Activated CD4-positive, alpha-beta T cell treated with anti-CD3 and anti-CD28 coated beads for 48 hours (primary cell): Measurements from ENCODE around the gene EYS.
"Not testable (repeated sequence)": the region's sequence is repeated elsewhere in the genome, so short reads cannot be mapped to it uniquely, and the experiment has no call there.

Experiments
- DNase-seq: peaks from one replicate; pipeline ENCODE4 v3.0.0-alpha.2; 2020

Gene EYS

GRCh38 chr6:64083261-64083660, 1623.8 kb downstream of the EYS start:
- DNase-seq, result no peak

GRCh38 chr6:64081453-64081852, 1625.6 kb downstream of the EYS start:
- no peak for DNase-seq

DNA sequence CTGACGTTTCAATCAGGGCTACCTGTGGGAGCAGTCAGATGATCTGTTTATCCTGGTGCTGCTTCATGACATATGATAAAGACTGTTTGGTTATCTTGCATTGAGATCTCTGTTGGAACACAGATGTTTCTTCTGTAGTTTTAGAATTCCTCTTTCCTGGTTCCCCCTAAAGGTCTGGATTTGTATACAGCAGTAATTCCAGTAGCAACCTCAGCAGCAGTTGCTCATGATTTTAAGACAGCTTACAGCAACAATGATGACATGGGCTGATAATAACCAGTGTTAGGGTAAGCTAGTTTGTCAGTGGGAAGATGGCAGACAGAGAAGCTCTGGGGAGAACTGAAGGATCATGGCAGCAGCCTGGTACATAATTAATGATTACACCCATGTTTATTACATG, 1632.0 kb downstream of the EYS start:
- DNase-seq, result no peak

DNA sequence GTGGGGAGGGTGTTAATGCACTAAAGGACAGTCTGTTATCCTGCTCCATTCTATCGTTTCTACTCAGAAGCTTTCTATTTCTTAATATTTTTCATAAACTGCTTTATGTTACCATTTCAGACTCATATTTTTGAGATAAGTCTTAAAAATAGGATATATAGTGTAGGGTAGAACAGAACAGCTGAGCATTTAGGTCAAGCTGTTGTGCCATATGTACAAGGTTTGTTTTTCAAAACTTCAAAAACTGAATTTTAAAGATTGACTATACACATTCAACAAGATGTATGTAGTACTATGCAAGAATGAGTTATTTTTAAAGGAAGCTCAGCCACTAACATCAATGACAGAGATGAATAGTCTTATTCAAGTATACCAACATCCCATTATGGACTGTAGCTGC, 1634.3 kb downstream of the EYS start:
- DNase-seq, result no peak

DNA sequence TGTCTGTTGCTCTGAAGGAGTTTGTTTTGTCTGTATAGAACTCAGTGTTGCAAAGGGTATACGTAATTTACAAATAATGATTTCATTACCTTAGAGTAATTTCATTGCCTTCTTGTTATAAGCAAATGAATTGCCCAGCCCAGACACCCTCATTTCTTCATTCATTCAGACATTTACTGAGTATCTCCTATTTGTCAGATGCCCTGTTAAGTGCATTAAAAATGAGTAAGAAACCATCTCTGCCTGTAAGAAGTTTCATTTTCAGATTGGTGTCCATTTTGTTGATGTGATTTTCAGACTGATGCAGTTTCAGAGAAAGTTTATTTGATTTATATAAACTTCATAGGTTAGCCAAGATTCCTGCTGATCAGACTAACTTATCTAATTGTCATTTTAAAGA, 1642.1 kb downstream of the EYS start:
- no peak for DNase-seq

GRCh38 chr6:64062960-64063683, 1643.9 kb downstream of the EYS start:
- no peak for DNase-seq

DNA sequence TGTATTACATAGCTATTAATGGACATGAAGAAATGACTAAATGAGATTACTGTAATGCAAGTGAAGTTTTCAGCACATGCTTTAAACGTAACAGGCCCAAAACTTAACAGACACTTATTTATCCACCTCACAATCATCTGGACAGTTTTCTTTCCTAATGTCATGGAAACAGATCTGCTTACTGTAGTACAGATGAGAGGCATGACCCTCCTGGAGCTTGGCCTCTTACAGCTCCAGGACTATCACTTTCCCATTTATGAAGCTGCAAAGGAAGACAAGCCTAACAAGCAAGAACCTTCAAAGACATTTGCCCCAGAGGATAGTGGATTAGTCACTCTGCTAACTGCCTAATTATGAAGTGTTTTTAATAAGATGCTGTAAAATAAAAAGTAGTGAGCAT, 1652.2 kb downstream of the EYS start:
- DNase-seq, result no peak

GRCh38 chr6:64050590-64050989, 1656.4 kb downstream of the EYS start:
- no peak for DNase-seq

DNA sequence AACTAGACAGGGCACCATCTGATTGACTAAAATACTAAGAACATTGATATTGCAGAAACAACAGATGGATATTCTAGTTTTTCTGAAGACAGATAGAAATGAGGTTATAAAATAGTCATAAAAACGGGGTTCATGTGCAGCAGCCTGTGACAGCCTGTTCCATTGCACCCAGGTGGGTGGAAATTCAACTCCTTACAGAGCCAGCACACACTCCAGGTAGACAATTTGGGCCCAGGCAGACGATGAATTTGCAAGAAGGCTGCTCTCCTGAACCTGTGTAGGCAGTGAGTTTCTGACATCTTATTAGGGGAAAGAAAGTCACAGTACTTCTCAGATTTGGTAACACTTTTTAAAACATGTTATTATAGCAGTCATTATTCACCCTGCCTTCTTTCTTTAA, 1657.3 kb downstream of the EYS start:
- no peak for DNase-seq

GRCh38 chr6:64046746-64047208, 1660.2 kb downstream of the EYS start:
- DNase-seq, result no peak

GRCh38 chr6:64041373-64041772, 1665.7 kb downstream of the EYS start:
- no peak for DNase-seq

DNA sequence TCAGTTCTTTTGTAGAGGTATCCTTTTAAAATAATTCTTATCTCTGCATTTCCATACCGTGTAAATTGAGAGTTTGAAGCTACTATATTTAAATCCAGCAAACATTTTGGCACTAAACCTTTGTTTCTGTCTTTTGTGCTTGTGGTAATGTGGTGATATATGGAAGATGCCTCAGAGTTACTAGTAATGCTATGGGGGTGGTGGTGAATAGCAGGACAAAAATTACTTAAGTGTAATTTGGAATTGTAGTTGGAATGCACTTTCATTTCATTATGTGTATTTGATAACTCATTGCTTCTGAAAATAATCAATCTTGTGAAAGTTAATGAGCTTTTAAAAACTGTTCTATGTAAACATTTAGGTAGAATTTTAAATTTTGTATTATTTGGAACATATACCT, 1666.9 kb downstream of the EYS start:
- no peak for DNase-seq

DNA sequence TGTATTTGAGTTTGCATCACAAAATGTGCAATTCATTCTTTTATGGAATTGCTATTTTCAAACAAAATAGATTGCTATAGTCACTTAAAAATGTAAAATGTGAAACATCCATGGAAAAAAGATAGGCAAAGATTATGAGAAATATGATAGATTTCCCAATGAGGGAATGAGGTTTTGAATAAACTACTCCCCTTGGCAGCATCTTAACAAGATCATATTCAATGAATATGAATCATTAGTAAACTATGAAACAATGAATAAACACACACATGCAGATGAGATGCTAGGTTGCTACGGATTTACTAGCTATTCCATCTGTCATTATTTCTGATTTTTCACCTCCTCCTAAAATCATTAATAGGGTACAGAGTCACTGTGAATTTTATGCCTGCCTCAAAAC, 1669.6 kb downstream of the EYS start:
- no peak for DNase-seq

DNA sequence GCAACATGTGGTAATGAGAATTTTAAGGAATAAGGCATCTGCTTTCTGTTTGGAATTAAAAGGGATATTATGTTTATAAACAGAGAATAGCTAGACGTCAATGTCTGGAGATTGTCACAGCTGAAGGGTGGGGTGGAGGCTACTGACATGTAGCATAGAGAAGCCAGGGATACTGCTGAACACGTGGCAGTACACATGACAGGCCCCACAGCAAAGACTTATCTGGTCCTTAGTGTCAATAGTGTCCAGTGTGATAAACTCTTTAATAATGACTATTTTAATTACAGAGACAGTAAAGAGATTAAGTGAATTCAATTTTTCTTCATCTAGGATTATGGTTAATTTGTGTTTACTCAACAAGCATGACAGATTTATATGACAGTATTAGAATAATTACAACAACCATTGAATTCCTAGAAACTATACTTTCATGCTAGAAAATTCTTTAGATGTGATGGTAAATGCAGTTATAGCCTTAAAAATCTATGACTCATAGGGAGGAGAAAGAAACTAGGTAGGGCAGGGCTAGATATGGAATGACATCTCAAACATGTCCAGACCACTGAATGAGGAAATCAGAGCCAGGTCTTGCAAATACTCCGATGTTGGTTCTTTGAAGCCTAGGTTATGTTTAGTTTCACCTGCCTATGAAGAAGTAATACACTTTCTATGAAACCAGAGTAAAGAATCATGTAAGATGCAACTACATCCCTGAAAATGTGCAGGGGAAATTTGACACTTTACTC, 1671.9 kb downstream of the EYS start:
- no peak for DNase-seq

- DNase-seq, result no peak
Measured at GRCh38 chr6:64034291-64034690, 1672.7 kb downstream of the EYS start.

GRCh38 chr6:64030950-64031618, 1675.9 kb downstream of the EYS start:
- not testable (repeated sequence) for DNase-seq

DNA sequence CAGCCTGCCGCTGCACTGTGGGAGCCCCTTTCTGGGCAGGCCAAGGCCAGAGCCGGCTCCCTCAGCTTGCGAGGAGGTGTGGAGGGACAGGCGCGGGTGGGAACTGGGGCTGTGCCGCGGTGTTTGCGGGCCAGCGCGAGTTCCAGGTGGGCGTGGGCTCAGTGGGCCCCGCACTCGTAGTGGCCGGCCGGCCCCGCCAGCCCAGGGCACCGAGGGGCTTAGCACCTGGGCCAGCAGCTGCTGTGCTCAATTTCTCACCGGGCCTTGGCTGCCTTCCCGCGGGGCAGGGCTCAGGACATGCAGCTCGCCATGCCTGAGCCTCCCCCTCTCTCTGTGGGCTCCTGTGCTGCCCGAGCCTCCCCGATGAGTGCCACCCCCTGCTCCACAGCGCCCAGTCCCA, 1683.3 kb downstream of the EYS start:
- DNase-seq, result no peak

GRCh38 chr6:64014595-64014994, 1692.4 kb downstream of the EYS start:
- no peak for DNase-seq

GRCh38 chr6:64013011-64013410, 1694.0 kb downstream of the EYS start:
- no peak for DNase-seq

DNA sequence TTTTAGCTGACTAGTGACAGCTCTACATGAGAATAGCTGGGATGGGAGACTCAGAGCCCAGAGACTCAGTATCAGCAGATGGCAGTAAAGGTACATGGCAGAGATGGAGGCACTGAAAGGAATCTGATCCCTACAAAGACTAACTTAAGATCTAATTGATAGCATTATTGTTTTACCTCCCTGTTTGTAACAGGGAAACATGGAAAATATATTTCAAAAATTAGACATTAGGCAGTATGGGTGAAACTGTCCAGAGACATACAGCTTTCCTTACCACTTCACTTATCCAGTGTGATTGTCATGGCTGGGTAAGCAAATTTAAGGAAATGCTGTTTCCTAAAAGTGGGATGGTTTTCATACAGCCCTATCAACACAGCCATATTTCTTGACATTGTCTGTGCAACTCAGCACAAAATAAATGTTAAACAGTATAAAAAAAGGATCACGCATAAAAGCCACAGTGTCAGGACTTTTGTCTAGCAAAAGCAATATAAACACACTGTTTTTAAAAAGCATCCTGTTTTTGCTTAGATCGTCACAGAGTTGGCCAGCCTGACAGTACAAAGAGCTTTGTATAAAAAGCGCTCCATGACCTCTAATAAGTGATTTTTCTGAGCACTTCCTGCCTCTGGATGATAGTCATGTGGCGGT, 1694.5 kb downstream of the EYS start:
- DNase-seq, result no peak

DNA sequence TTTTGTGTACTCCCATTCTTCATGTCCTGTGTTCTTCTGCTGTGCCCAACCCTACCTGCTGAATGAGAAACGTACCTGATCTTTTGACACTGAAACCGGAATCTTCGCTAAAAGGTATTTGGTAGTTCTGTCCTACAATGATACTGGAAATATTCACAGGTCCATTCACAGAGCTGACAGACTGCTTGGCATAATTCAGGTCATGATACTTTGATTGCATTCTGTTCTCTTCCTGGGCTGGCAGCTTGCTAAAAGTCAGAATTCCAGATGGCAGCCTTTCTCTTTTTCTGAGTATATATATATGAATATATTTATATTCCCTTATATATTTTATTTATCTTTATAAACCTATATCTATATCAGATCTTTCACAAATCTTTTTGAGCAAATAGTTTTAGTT, 1696.4 kb downstream of the EYS start:
- no peak for DNase-seq

DNA sequence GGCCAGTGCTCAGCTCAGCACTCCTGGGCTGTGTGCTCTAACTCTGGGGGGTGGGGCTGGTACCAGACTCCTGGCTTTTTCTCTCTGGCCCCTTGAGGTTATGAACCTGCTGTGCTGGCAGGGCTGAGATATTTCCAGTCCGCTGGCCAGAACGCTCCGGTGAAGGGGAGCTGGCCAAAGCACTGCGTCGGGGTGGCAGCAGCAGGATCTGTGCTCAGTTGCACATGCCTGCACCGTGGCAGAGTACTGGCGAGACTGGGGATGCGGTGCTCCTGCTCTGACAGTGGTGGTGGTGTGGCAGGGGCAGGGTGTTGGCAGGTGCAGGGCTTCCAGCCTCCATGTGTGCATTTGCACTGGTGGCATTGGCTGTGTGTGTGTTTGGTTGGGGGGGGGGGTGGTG, 1697.0 kb downstream of the EYS start:
- DNase-seq, result no peak

- DNase-seq, result no peak
Measured at GRCh38 chr6:64006246-64006645, 1700.8 kb downstream of the EYS start.
